Karpas-422 (cell line): ENCODE measurements around the gene SRRM5. TPM values are rescaled to one million over a fixed set of nuclear protein-coding genes. Genes with fewer than 3 reads are reported as not detected.
A peak's percentile ranks its signal among the peaks of the same experiment; 100 is the strongest.

Source experiments
- DNase-seq: peaks from one replicate; pipeline ENCODE4 v3.0.0-alpha.2; 2015
- H2AFZ ChIP-seq: fragments of 200-600 bp; sonication (generic); 2 replicates; pipeline ENCODE4 v1.6.1; 2014; ENCODE audit warnings: antibody characterized with exemption, low read length, mixed read lengths
- H3K27ac ChIP-seq: fragments of 200-600 bp; sonication (generic); 2 replicates; pipeline ENCODE4 v1.5.1; 2014; ENCODE audit warnings: mild to moderate bottlenecking, low read length, moderate library complexity
- H3K27me3 ChIP-seq: fragments of 200-600 bp; sonication (generic); 2 replicates; pipeline ENCODE4 v1.6.1; 2014; ENCODE audit warnings: low read length, mixed read lengths
- H3K36me3 ChIP-seq: fragments of 200-600 bp; sonication (generic); 2 replicates; pipeline ENCODE4 v1.6.1; 2014; ENCODE audit warnings: low read length, mixed read lengths; ENCODE audit not compliant: insufficient read depth
- H3K4me1 ChIP-seq: fragments of 200-600 bp; sonication (generic); 2 replicates; pipeline ENCODE4 v1.6.1; 2014; ENCODE audit warnings: mild to moderate bottlenecking, low read length, mixed read lengths
- H3K4me2 ChIP-seq: fragments of 200-600 bp; sonication (generic); 2 replicates; pipeline ENCODE4 v1.6.1; 2014; ENCODE audit warnings: low read length, low read depth, mild to moderate bottlenecking; ENCODE audit not compliant: poor library complexity, severe bottlenecking
- H3K4me3 ChIP-seq: fragments of 200-600 bp; sonication (generic); 2 replicates; pipeline ENCODE4 v1.5.1; 2014; ENCODE audit warnings: mild to moderate bottlenecking, antibody characterized with exemption, low read length, mixed read lengths
- H3K79me2 ChIP-seq: fragments of 200-600 bp; sonication (generic); 2 replicates; pipeline ENCODE4 v1.6.1; 2014; ENCODE audit warnings: mild to moderate bottlenecking, low read length, mixed read lengths
- H3K9ac ChIP-seq: fragments of 200-600 bp; sonication (generic); 2 replicates; pipeline ENCODE4 v1.6.0; 2014; ENCODE audit warnings: low read length
- H3K9me2 ChIP-seq: fragments of 200-600 bp; sonication (generic), shearing (Covaris generic); replicated peaks from 2 replicates; pipeline ENCODE4 v1.6.0; 2014; ENCODE audit warnings: mild to moderate bottlenecking, low read length, moderate library complexity; ENCODE audit not compliant: insufficient read depth
- H3K9me3 ChIP-seq: fragments of 300-700, 200-600 bp; sonication (generic); 2 replicates; pipeline ENCODE4 v1.6.1; 2014; ENCODE audit warnings: low read length, mixed read lengths
- H4K20me1 ChIP-seq: fragments of 200-600 bp; sonication (generic); 2 replicates; pipeline ENCODE4 v1.6.1; 2014; ENCODE audit warnings: mild to moderate bottlenecking, antibody characterized with exemption, low read length, low read depth; ENCODE audit not compliant: insufficient read depth
- total RNA-seq: library from RNA; depleted of rRNA; stranded (reverse); fragments of >200 nt; shearing (Covaris generic); gene quantifications from 2 replicates; pipeline ENCODE4 v1.2.3, GENCODE V29; 2014; ENCODE audit warnings: low replicate concordance

The SRRM5 gene
- total RNA-seq, 1 experiment from 2014 or later, result not detected

DNA sequence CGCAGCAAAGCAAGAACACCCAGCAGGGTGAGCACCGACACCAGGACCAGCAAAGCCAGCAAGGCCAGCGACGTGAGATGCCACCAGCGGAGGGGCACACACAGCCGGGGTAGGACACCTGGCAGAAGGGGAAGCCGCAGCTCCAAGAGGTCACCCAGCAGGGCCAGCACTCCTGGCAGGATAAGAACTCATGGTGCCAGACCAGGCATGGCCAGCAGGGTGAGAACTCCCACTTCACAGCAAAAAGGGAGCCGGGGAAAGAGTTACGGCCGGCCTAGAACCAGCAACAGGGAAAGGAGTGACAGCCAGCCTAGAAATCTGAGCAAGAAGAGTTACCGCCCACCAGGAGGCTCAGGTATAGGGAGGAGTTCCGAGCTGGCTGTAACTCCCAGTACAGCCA is 486 bp downstream of the SRRM5 start:
- DNase-seq, result no peak
- no peak overlapping the region for H3K4me3 ChIP-seq
- H3K27ac ChIP-seq, result no peak overlapping the region
- no peak overlapping the region for H2AFZ ChIP-seq
- H4K20me1 ChIP-seq, result 0 out of 2 replicates have a peak, but pooled peaks cover 9% of the 10 kb centered on the region
- H3K79me2 ChIP-seq, result peaks cover 81% of the 10 kb centered on the region
- H3K27me3 ChIP-seq, result no peaks in the 10 kb centered on the region
- H3K4me1 ChIP-seq, result peaks cover 3% of the 10 kb centered on the region
- H3K9ac ChIP-seq, result no peak overlapping the region
- no peaks in the 10 kb centered on the region for H3K9me3 ChIP-seq
- no peaks in the 10 kb centered on the region for H3K9me2 ChIP-seq
- peaks cover 3% of the 10 kb centered on the region for H3K36me3 ChIP-seq
- no peak overlapping the region for H3K4me2 ChIP-seq

DNA sequence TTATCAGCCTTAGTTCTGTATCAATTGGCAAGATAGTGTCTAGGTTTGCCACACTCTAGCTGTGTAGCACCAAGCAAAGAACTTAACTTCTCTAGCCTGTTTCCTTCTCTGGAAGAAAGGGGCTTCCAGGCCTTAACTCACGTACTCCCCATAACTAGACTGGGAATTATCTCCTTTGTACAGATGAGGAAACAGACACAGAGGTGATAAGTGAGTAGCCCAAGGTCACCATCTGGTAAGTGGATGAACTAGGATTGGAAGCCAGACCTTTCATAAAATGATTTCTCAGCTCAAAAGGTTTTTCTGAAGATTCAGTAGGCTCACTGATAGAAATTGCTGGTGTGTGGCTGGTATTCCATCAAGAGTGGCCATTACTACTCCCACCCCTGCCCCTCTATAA is 4.4 kb downstream of the SRRM5 start:
- peaks cover 3% of the 10 kb centered on the region for H3K36me3 ChIP-seq
- H2AFZ ChIP-seq, result no peak overlapping the region
- no peak overlapping the region for H3K9ac ChIP-seq
- H3K9me3 ChIP-seq, result no peaks in the 10 kb centered on the region
- H3K4me1 ChIP-seq, result peaks cover 21% of the 10 kb centered on the region
- no peaks in the 10 kb centered on the region for H3K9me2 ChIP-seq
- H3K79me2 ChIP-seq, result peaks cover 89% of the 10 kb centered on the region
- DNase-seq, result no peak
- H3K27me3 ChIP-seq, result no peaks in the 10 kb centered on the region
- no peak overlapping the region for H3K4me3 ChIP-seq
- H4K20me1 ChIP-seq, result 0 out of 2 replicates have a peak, but pooled peaks cover 7% of the 10 kb centered on the region
- no peak overlapping the region for H3K4me2 ChIP-seq
- H3K27ac ChIP-seq, result no peak overlapping the region

DNA sequence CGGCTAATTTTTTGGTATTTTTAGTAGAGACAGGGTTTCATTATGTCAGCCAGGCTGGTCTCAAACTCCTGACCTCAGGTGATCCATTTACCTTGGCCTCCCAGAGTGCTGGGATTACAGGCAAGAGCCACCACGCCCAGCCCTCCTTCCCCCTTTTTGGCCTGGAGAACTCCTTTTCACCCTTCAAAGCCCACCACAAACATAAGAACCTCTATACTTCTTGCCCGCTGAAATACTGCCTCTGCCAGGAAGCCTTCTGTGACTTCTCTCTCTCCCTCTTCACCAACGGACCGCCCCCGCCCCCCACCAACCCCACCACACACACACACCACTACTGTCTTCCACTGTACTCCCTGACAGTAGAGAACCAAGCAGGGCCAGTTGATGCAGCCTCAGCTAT is 5.1 kb downstream of the SRRM5 start:
- no peak overlapping the region for H3K4me2 ChIP-seq
- no peak for DNase-seq
- peaks cover 82% of the 10 kb centered on the region for H3K79me2 ChIP-seq

GRCh38 chr19:43618921-43619261 is 7.0 kb downstream of the SRRM5 start:
- H2AFZ ChIP-seq, result peak overlapping the region; percentile 85; the same call in 1 of the 2 replicates
- no peaks in the 10 kb centered on the region for H3K27me3 ChIP-seq
- peak overlapping the region; percentile 93 for H3K27ac ChIP-seq
- H3K4me2 ChIP-seq, result peak overlapping the region; percentile 91
- H3K36me3 ChIP-seq, result no peaks in the 10 kb centered on the region
- DNase-seq, result peak; percentile 88
- H3K9me2 ChIP-seq, result no peaks in the 10 kb centered on the region
- peaks cover 21% of the 10 kb centered on the region for H3K4me1 ChIP-seq
- no peaks in the 10 kb centered on the region for H3K9me3 ChIP-seq
- peak overlapping the region; percentile 91 for H3K4me3 ChIP-seq
- peak overlapping the region; percentile 96 for H3K9ac ChIP-seq
- peaks cover 63% of the 10 kb centered on the region for H3K79me2 ChIP-seq
- no peaks in the 10 kb centered on the region for H4K20me1 ChIP-seq

More for the DNA sequence above, 5.1 kb downstream of the SRRM5 start:
- no peaks in the 10 kb centered on the region for H3K9me2 ChIP-seq
- H3K4me3 ChIP-seq, result no peak overlapping the region
- H3K9me3 ChIP-seq, result no peaks in the 10 kb centered on the region
- H4K20me1 ChIP-seq, result 0 out of 2 replicates have a peak, but pooled peaks cover 2% of the 10 kb centered on the region
- no peak overlapping the region for H2AFZ ChIP-seq
- no peak overlapping the region for H3K27ac ChIP-seq
- H3K4me1 ChIP-seq, result peaks cover 21% of the 10 kb centered on the region
- H3K9ac ChIP-seq, result no peak overlapping the region
- peaks cover 3% of the 10 kb centered on the region for H3K36me3 ChIP-seq
- H3K27me3 ChIP-seq, result no peaks in the 10 kb centered on the region

DNA sequence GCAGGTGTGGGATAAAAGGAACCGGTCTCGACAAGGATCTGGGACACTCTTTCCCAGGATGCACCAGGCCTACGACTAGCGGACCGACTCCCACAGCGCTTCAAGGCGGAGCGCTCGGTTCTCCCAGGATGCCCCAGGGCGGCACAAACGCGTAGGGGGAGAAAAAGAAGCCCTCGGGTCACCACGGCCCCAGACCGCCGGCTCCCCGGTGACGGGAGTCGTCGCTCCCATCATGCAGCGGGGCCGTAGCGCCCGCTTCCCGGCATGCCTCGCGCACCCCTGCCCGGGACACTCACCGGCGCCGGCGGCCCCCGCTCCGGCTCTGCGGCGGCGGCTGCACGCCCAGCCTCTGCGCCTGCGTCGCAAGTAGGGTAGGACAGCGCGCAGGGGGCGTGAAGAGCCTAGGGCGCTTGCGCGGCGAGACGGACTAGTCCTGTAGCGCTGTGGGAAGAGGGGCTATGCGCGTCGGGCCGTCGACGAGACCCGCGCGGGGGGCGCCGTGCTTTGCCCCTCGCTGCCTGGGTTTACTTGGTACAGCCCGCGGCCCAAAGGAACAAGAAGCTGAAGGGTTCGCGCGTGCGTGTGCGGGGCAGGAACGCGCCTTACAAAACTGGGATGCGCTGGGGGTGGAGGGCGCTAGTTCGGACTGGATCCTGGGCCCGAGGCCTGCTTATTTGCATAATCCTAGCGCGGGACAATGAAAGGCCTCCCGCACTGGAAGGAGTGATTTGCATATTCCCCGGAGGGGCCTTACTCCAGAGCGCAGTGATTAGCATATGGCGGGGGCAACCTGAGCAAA is 7.6 kb downstream of the SRRM5 start, which contains the start of gene ZNF428:
Gene ZNF428, minus strand, starts transcription at position 368 of the 799 bp plus-strand sequence. CDS start 5,325 bp downstream, outside the sequence.
- H3K9me3 ChIP-seq, result no peaks in the 10 kb centered on the region
- peak within 1 kb of the TSS; percentile 85; the same call in 1 of the 2 replicates for H2AFZ ChIP-seq
- peak within 1 kb of the TSS; percentile 91 for H3K4me2 ChIP-seq
- no peaks in the 10 kb centered on the region for H4K20me1 ChIP-seq
- peak within 1 kb of the TSS; percentile 96 for H3K9ac ChIP-seq
- H3K9me2 ChIP-seq, result no peaks in the 10 kb centered on the region
- peaks cover 21% of the 10 kb centered on the region for H3K4me1 ChIP-seq
- H3K27ac ChIP-seq, result peak within 1 kb of the TSS; percentile 93
- peak within 1 kb of the TSS; percentile 91 for H3K4me3 ChIP-seq
- peaks cover 57% of the 10 kb centered on the region for H3K79me2 ChIP-seq
- DNase-seq, result peak; percentile 98
- H3K27me3 ChIP-seq, result no peaks in the 10 kb centered on the region
- no peaks in the 10 kb centered on the region for H3K36me3 ChIP-seq

DNA sequence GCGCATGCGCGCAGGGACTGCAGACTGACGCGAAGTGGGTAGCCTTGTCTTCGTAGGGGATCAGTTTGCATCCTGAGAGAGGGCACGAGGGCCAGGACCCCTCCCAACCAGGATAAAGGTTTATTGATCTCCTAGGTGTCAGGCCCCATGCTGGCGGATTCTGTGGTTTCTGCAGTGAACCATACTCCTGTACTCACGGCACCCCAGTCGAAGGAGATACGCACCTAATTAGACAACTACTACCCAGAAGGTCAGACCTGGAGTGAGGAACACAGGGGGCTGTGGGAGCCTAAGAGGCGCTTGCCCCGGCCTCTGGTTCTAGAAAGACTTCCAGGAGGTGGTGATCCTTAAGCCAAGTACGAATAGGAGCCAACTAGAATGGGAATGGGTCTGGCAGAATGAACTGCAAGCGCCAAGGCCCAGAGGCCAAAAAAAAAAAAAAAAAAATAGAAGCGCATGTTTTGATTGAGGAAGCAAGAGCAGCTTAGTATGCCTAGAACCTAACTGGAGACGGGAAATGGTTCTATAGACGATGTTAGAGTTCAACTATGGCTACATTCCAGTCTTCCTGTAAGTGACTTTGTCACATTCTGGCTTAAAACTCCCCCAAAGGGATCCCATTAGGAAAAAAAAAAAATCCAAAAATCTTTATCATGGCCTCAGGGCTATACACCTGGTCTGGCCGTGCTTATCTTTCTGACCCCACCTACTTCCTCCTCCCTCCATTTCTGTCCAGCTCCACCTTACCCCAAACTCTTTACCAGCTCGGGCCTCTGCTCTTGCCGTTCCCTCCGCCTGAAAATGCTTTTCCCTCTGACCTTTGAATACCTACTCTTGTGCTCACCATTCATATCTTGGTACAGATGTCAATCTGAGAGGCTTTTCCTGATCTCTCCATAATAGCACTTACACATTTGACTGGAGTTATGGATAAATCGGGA is 8.4 kb downstream of the SRRM5 start:
- DNase-seq, result peak; percentile 56
- Histone ChIP-seq H3K27me3 (no peaks in the 10 kb centered on the region), H3K79me2 (peaks cover 48% of the 10 kb centered on the region), H3K9ac (peak overlapping the region; percentile 96), H3K27ac (peak overlapping the region; percentile 93), H4K20me1 (no peaks in the 10 kb centered on the region), H3K9me2 (no peaks in the 10 kb centered on the region), H2AFZ (peak overlapping the region; percentile 33; the same call in 1 of the 2 replicates), H3K4me1 (peaks cover 27% of the 10 kb centered on the region), H3K9me3 (no peaks in the 10 kb centered on the region), H3K36me3 (no peaks in the 10 kb centered on the region), H3K4me2 (peak overlapping the region; percentile 91), H3K4me3 (peak overlapping the region; percentile 91)

DNA sequence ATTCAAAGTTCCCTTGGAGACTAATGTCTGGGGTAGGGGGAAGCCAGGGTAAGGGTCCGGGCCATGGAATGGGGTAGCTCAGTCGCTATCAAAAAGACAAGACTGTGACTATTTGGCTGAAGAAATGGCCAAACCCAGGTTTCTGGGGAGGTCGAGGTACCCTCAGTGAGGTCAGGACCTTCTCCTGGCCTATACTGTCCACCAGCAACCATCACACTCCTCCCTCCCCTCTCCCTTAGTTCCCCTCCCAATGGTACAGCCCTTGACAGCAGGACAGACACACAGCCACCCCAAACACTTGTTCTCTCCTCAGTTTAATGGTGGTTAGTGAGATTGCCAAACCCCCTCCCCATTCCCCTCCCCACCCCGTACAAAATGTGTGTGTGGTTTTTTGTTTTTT is 10.2 kb downstream of the SRRM5 start:
- Histone ChIP-seq H3K4me3 (no peak overlapping the region), H3K4me1 (peaks cover 27% of the 10 kb centered on the region), H3K4me2 (no peak overlapping the region), H3K36me3 (no peaks in the 10 kb centered on the region), H4K20me1 (0 out of 2 replicates have a peak, but pooled peaks cover 3% of the 10 kb centered on the region), H3K9ac (no peak overlapping the region), H2AFZ (no peak overlapping the region), H3K79me2 (peaks cover 31% of the 10 kb centered on the region), H3K9me3 (no peaks in the 10 kb centered on the region), H3K27ac (no peak overlapping the region), H3K9me2 (no peaks in the 10 kb centered on the region), H3K27me3 (no peaks in the 10 kb centered on the region)
- DNase-seq, result no peak

GRCh38 chr19:43622956-43623355 is 11.1 kb downstream of the SRRM5 start:
- Histone ChIP-seq H3K36me3 (no peaks in the 10 kb centered on the region), H4K20me1 (0 out of 2 replicates have a peak, but pooled peaks cover 3% of the 10 kb centered on the region), H3K4me3 (no peak overlapping the region), H3K27me3 (no peaks in the 10 kb centered on the region), H3K9me2 (no peaks in the 10 kb centered on the region), H3K9me3 (no peaks in the 10 kb centered on the region), H3K9ac (no peak overlapping the region), H2AFZ (no peak overlapping the region), H3K4me2 (no peak overlapping the region), H3K4me1 (peaks cover 27% of the 10 kb centered on the region), H3K79me2 (peaks cover 23% of the 10 kb centered on the region), H3K27ac (no peak overlapping the region)
- DNase-seq, result no peak
